ENCODE measurements around the gene LEMD2. TPM values are rescaled to one million over a fixed set of nuclear protein-coding genes. Genes with fewer than 3 reads are reported as not detected.

The LEMD2 gene
- total RNA-seq, 5 donors from 2014 or later (not counting 1 experiment from before 2014, with no cell fraction given) = 115 to 125 (median 118) TPM

DNA sequence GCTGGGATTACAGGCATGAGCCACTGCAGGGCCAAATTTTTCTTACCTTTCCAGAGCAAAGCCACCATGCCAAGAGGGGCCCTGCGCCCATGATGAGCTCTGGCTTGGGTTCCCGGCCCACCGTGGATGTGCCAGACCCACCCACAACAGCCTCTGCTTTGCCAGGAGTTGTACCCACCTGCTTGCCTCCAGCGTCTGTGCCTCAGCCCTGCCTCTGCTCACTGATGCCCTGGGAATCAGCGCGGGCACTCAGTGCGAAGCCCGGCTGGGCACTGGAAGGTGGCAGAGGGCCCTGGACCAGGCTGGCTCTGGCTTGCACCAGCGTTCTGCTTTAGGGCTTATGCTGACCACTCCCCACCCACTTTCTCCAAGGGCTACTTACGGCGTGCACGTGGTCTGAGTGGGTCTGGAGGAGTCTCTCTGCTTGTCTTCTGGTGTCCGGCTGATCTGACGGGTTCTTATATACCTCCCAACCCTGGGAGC lies 14.7 kb upstream of the LEMD2 start, which contains the start of gene MLN:
TSS of gene MLN (minus strand) at position 433 of the 483 bp plus-strand sequence. CDS start 2,840 bp downstream, outside the sequence.
- H3K9me3 Mint-ChIP-seq = no peaks in the 10 kb centered on the region
- peaks cover 15 to 36% of the 10 kb centered on the region in 2 donors for H3K27me3 Mint-ChIP-seq
- Histone ChIP-seq H3K9me3 (no peaks in the 10 kb centered on the region), H3K4me1 (ENCODE audit: control insufficient read depth in 1 of 2, extremely low read depth in 1 of 2, insufficient read depth in 2 of 2, low read length in 2 of 2) (peaks cover 3 to 14% of the 10 kb centered on the region in 2 experiments), H3K27ac (ENCODE audit: low read length) (no peak within 1 kb of the TSS), H3K4me3 (ENCODE audit: control insufficient read depth in 1 of 2, extremely low read depth in 1 of 2, low read length in 1 of 2) (no peak within 1 kb of the TSS), H3K36me3 (ENCODE audit: control insufficient read depth in 2 of 2, extremely low read depth in 1 of 2, insufficient read depth in 1 of 2, low read length in 1 of 2) (no peaks in the 10 kb centered on the region), H3K27me3 (replicated peaks in 1 of 2; ENCODE audit: control insufficient read depth in 2 of 2, extremely low read depth in 1 of 2, insufficient read depth in 2 of 2, low read length in 1 of 2) (peaks cover 2 to 65% of the 10 kb centered on the region in 2 experiments)
- 87% methylated on average over 8 of the region's 14 CpGs for WGBS (ENCODE audit: insufficient coverage)
- POLR2A ChIA-PET = interaction anchor here in 1 of 2 donors (0.6 kb wide), 1 partner anchor 266 kb away, joined by 3 read pairs; no protein-coding TSS in a partner anchor
- CTCF ChIA-PET = no interaction called here
- peak within 1 kb of the TSS in 1 of 2 donors; percentile 8 for H3K27ac Mint-ChIP-seq
- no peak within 1 kb of the TSS for H3K4me3 Mint-ChIP-seq
- ATAC-seq (replicated peaks in 1 of 4) = no peak
- peaks cover 18 to 20% (median 19%) of the 10 kb centered on the region in 3 donors for H3K4me1 Mint-ChIP-seq
- H3K36me3 Mint-ChIP-seq = no peaks in the 10 kb centered on the region
- no peak for DNase-seq

DNA sequence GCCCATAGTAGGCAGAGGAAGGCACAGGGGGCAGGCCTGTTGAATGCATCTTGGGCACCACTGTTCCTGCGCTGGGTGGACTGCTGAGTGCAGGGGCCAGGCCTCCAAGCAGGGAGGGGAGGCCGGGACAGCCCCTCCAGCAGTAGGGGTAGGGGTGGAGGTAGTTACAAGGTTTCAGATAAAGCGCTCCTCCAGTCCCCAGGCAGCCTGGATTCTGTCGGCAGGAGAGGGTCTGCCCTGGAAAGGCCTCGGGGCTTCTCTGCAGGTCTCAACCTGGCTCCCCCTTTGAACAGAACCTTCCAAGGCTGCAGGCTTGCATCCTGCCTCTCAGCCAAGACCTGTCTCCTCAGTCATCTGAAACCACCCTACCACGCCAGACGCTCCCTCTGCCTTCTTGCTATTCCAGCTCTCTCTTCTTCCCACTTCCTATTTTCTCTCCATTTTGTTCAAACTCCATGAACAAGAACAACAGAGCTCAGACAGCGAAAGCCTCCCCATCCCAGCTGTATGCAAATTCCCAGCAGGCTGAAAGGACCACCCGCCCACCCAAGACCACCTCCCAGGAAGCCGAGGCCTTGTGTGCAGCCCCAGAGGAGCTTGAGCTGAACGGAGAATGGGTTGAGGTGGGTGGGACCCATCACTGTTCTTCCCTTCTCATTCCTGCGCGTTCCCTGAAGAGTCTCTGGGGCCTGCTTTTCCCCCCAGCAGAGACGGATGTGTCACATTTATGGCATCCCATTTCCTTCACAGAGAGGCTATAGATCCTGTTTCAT lies 13.4 kb upstream of the LEMD2 start:
- 97% methylated on average over 6 of the region's 14 CpGs for WGBS (ENCODE audit: insufficient coverage)
- H3K4me1 Mint-ChIP-seq = peaks cover 5 to 8% (median 8%) of the 10 kb centered on the region in 3 donors
- H3K9me3 ChIP-seq = no peaks in the 10 kb centered on the region
- H3K27ac Mint-ChIP-seq = no peak overlapping the region
- ChIA-PET POLR2A (no interaction called here), CTCF (no interaction called here)
- H3K36me3 Mint-ChIP-seq = no peaks in the 10 kb centered on the region
- H3K27me3 Mint-ChIP-seq = peaks cover 9 to 35% of the 10 kb centered on the region in 2 donors
- DNase-seq = no peak
- no peak overlapping the region for H3K4me3 ChIP-seq (ENCODE audit: control insufficient read depth in 1 of 2, extremely low read depth in 1 of 2, low read length in 1 of 2)
- H3K4me3 Mint-ChIP-seq = no peak overlapping the region
- H3K9me3 Mint-ChIP-seq = no peaks in the 10 kb centered on the region
- ATAC-seq (replicated peaks in 1 of 4) = no peak
- H3K27ac ChIP-seq (ENCODE audit: low read length) = no peak overlapping the region
- H3K4me1 ChIP-seq (ENCODE audit: control insufficient read depth in 1 of 2, extremely low read depth in 1 of 2, insufficient read depth in 2 of 2, low read length in 2 of 2) = peaks cover 0 to 3% of the 10 kb centered on the region in 2 experiments
- no peaks in the 10 kb centered on the region for H3K36me3 ChIP-seq (ENCODE audit: control insufficient read depth in 2 of 2, extremely low read depth in 1 of 2, insufficient read depth in 1 of 2, low read length in 1 of 2)
- H3K27me3 ChIP-seq (replicated peaks in 1 of 2; ENCODE audit: control insufficient read depth in 2 of 2, extremely low read depth in 1 of 2, insufficient read depth in 2 of 2, low read length in 1 of 2) = peaks cover 0 to 57% of the 10 kb centered on the region in 2 experiments

DNA sequence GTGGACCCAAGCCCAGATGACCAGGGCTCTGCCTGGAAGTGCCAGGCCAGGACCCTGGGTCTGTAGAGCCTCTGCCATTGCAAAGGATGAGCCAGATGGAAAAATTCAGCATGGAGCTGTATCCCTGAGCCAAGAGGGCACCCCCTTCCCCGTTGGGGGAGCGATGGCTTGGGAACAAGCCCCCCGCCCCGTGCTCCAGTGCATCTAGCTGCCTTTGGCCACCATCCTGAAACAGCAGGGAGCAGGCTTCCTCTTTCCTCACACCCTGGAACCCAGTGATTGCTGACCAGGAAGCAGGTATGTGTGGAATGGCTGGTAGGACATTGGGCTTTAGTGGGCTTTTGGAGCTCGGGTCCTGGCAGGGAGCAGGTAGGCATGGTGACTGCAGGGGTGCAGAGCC lies 12.7 kb upstream of the LEMD2 start:
- no peaks in the 10 kb centered on the region for H3K4me1 ChIP-seq (ENCODE audit: control insufficient read depth in 1 of 2, extremely low read depth in 1 of 2, insufficient read depth in 2 of 2, low read length in 2 of 2)
- ATAC-seq (replicated peaks in 1 of 4) (no peak), DNase-seq (no peak)
- no peaks in the 10 kb centered on the region for H3K9me3 ChIP-seq
- no peaks in the 10 kb centered on the region for H3K9me3 Mint-ChIP-seq
- H3K27ac ChIP-seq (ENCODE audit: low read length) = no peak overlapping the region
- ChIA-PET CTCF (no interaction called here), POLR2A (interaction anchor here in 1 of 2 donors (0.5 kb wide), 1 partner anchor 850 kb away, joined by 16 read pairs; no protein-coding TSS in a partner anchor)
- H3K36me3 Mint-ChIP-seq = no peaks in the 10 kb centered on the region
- peaks cover 0 to 60% of the 10 kb centered on the region in 2 experiments for H3K27me3 ChIP-seq (replicated peaks in 1 of 2; ENCODE audit: control insufficient read depth in 2 of 2, extremely low read depth in 1 of 2, insufficient read depth in 2 of 2, low read length in 1 of 2)
- H3K36me3 ChIP-seq (ENCODE audit: control insufficient read depth in 2 of 2, extremely low read depth in 1 of 2, insufficient read depth in 1 of 2, low read length in 1 of 2) = no peaks in the 10 kb centered on the region
- peaks cover 0 to under 1% (median under 1%) of the 10 kb centered on the region in 3 donors for H3K4me1 Mint-ChIP-seq
- H3K4me3 Mint-ChIP-seq = no peak overlapping the region
- H3K27me3 Mint-ChIP-seq = peaks cover 13 to 35% of the 10 kb centered on the region in 2 donors
- H3K27ac Mint-ChIP-seq = no peak overlapping the region
- 60% methylated on average over 4 of the region's 5 CpGs for WGBS (ENCODE audit: insufficient coverage)
- no peak overlapping the region for H3K4me3 ChIP-seq (ENCODE audit: control insufficient read depth in 1 of 2, extremely low read depth in 1 of 2, low read length in 1 of 2)

DNA sequence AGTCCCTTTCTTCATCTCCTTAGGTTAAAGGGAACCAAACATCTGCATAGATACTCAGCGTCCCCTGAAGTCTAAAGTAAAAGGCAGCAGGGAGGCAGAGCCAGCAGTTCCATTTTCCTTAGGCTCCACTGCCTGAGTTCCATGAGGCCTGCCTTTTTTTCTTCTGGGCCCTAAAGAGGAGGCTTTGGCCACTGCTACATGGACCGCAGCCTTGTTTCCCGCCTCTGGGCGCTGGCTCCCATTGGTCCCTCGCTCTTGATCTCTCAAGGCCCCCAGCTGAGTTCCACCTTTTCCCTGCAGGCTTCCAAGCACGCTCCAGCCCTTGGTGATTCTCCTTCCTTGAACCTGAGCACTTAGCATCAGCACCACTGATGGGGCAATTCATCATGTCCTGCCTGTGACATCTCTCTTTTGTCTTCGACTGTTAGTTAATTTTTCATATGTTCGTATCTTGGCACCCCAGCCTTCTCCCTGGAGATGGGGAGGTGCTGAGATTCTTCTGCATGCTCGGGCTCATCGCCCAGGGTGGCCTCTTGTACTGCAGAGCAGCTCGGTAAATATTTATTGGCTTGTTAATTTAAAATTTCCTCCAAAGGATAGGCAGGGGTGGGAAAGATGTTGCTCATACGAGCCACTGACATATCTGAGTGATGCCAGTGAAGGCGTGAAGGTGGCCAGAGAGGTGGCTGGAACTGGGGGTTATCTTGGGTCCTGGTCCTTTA lies 11.5 kb upstream of the LEMD2 start:
- ChIA-PET POLR2A (no interaction called here), CTCF (no interaction called here)
- Histone ChIP-seq H3K27me3 (replicated peaks in 1 of 2; ENCODE audit: control insufficient read depth in 2 of 2, extremely low read depth in 1 of 2, insufficient read depth in 2 of 2, low read length in 1 of 2) (peaks cover 0 to 67% of the 10 kb centered on the region in 2 experiments), H3K36me3 (ENCODE audit: control insufficient read depth in 2 of 2, extremely low read depth in 1 of 2, insufficient read depth in 1 of 2, low read length in 1 of 2) (no peaks in the 10 kb centered on the region), H3K4me3 (ENCODE audit: control insufficient read depth in 1 of 2, extremely low read depth in 1 of 2, low read length in 1 of 2) (no peak overlapping the region), H3K27ac (ENCODE audit: low read length) (no peak overlapping the region), H3K9me3 (no peaks in the 10 kb centered on the region), H3K4me1 (ENCODE audit: control insufficient read depth in 1 of 2, extremely low read depth in 1 of 2, insufficient read depth in 2 of 2, low read length in 2 of 2) (no peaks in the 10 kb centered on the region)
- no peaks in the 10 kb centered on the region for H3K4me1 Mint-ChIP-seq
- no peaks in the 10 kb centered on the region for H3K9me3 Mint-ChIP-seq
- ATAC-seq (replicated peaks in 1 of 4) = no peak
- 89% methylated on average over 7 of the region's 13 CpGs for WGBS (ENCODE audit: insufficient coverage)
- no peaks in the 10 kb centered on the region for H3K36me3 Mint-ChIP-seq
- DNase-seq = no peak
- H3K27ac Mint-ChIP-seq = no peak overlapping the region
- H3K27me3 Mint-ChIP-seq = peaks cover 13 to 38% of the 10 kb centered on the region in 2 donors
- H3K4me3 Mint-ChIP-seq = no peak overlapping the region

DNA sequence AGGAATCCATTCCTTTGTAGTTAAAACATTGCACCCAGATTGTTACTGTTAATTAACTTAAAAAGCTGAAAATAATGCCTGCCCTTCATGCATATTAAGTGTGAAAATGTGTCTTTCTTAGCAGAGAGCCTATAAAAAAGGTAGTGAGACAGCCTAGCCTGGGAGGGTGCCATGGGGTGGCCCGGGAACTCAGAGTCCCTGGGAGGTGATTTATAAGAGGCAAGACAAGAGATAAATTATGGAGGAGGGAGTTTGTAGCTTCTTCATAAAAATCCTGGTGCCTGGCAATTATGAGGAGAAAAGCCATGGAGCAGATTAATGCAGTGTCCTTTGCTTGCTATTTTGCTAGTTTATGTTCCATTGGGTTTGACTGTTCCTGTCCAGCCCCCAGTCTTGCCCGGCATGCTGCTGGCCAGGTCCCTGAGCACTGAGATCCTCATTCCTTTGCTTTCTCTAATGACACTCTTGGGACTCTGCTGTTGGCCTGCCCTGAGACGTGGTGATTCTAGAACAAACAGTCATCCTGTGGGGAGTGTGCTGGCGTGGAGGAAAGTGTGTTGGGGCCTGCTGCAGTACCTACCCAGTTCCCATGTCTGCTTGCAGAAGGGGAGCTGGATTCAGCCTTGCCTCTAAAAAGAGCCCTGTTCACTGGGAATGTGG lies 10.7 kb upstream of the LEMD2 start:
- H3K9me3 Mint-ChIP-seq = no peaks in the 10 kb centered on the region
- no peaks in the 10 kb centered on the region for H3K9me3 ChIP-seq
- no peak overlapping the region for H3K27ac Mint-ChIP-seq
- H3K27ac ChIP-seq (ENCODE audit: low read length) = no peak overlapping the region
- ChIA-PET POLR2A (no interaction called here), CTCF (interaction anchor here in 1 of 2 donors (0.6 kb wide), 1 partner anchor 26 kb away, joined by 3 read pairs; no protein-coding TSS in a partner anchor)
- DNase-seq (no peak), ATAC-seq (replicated peaks in 1 of 4) (no peak)
- 73% methylated on average over 4 of the region's 4 CpGs for WGBS (ENCODE audit: insufficient coverage)
- no peaks in the 10 kb centered on the region for H3K4me1 Mint-ChIP-seq
- no peaks in the 10 kb centered on the region for H3K4me1 ChIP-seq (ENCODE audit: control insufficient read depth in 1 of 2, extremely low read depth in 1 of 2, insufficient read depth in 2 of 2, low read length in 2 of 2)
- H3K27me3 Mint-ChIP-seq = peaks cover 13 to 36% of the 10 kb centered on the region in 2 donors
- H3K36me3 Mint-ChIP-seq = no peaks in the 10 kb centered on the region
- no peaks in the 10 kb centered on the region for H3K36me3 ChIP-seq (ENCODE audit: control insufficient read depth in 2 of 2, extremely low read depth in 1 of 2, insufficient read depth in 1 of 2, low read length in 1 of 2)
- H3K27me3 ChIP-seq (replicated peaks in 1 of 2; ENCODE audit: control insufficient read depth in 2 of 2, extremely low read depth in 1 of 2, insufficient read depth in 2 of 2, low read length in 1 of 2) = peaks cover 0 to 63% of the 10 kb centered on the region in 2 experiments
- H3K4me3 Mint-ChIP-seq = no peak overlapping the region
- H3K4me3 ChIP-seq (ENCODE audit: control insufficient read depth in 1 of 2, extremely low read depth in 1 of 2, low read length in 1 of 2) = no peak overlapping the region

DNA sequence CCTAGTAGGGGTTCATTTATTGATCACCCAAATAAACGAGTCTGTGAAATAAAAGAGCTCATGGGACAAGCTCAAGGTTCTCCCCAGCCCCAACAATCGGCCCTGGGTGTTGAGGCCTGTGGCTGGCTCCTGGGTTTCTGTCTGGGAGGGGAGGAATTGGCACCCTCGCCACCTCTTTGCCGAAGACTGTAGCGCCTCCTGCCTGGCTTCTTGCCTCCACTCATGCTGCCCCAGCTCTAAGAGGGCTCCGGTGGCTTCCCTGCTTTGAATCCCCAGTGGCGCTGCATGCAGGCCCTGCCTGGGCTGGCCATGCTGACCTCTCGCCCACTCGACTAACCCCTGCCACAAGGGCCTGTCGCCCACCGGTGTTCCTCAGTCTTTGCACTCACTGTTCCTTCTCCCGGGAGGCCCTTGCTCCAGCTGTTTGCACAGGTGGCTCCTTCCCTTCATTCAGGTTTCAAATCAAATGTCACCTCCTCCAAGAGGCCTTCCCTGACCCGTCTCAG lies 9.5 kb upstream of the LEMD2 start:
- no peaks in the 10 kb centered on the region for H3K4me1 Mint-ChIP-seq
- no peaks in the 10 kb centered on the region for H3K9me3 ChIP-seq
- ATAC-seq (replicated peaks in 1 of 4) (no peak), DNase-seq (no peak)
- peaks cover 13 to 38% of the 10 kb centered on the region in 2 donors for H3K27me3 Mint-ChIP-seq
- peaks cover 0 to 55% of the 10 kb centered on the region in 2 experiments for H3K27me3 ChIP-seq (replicated peaks in 1 of 2; ENCODE audit: control insufficient read depth in 2 of 2, extremely low read depth in 1 of 2, insufficient read depth in 2 of 2, low read length in 1 of 2)
- H3K36me3 Mint-ChIP-seq = no peaks in the 10 kb centered on the region
- ChIA-PET POLR2A (no interaction called here), CTCF (interaction anchor here in 1 of 2 donors (0.6 kb wide), 1 partner anchor 1465 kb away, joined by 3 read pairs; no protein-coding TSS in a partner anchor)
- no peaks in the 10 kb centered on the region for H3K9me3 Mint-ChIP-seq
- no peaks in the 10 kb centered on the region for H3K36me3 ChIP-seq (ENCODE audit: control insufficient read depth in 2 of 2, extremely low read depth in 1 of 2, insufficient read depth in 1 of 2, low read length in 1 of 2)
- H3K27ac Mint-ChIP-seq = no peak overlapping the region
- no peak overlapping the region for H3K27ac ChIP-seq (ENCODE audit: low read length)
- H3K4me3 Mint-ChIP-seq = no peak overlapping the region
- no peaks in the 10 kb centered on the region for H3K4me1 ChIP-seq (ENCODE audit: control insufficient read depth in 1 of 2, extremely low read depth in 1 of 2, insufficient read depth in 2 of 2, low read length in 2 of 2)
- no peak overlapping the region for H3K4me3 ChIP-seq (ENCODE audit: control insufficient read depth in 1 of 2, extremely low read depth in 1 of 2, low read length in 1 of 2)
- WGBS (ENCODE audit: insufficient coverage) = 88% methylated on average over 11 of the region's 13 CpGs

Measured in T-cell (primary cell).